KG1 (cell line): ENCODE data around the gene LY86.
"Not testable (repeated sequence)": the region's sequence is repeated elsewhere in the genome, so short reads cannot be mapped to it uniquely, and the experiment has no call there.

ENCODE experiments used
- DNase-seq: peaks from one replicate; lab custom pipeline; 2025; lab: John Stamatoyannopoulos, UW

The LY86 gene

GRCh38 chr6:6654599-6655575 is 66.4 kb downstream of the LY86 start:
- DNase-seq: peak; percentile 81

GRCh38 chr6:6655805-6656251 is 67.3 kb downstream of the LY86 start:
- no peak for DNase-seq

GRCh38 chr6:6656287-6656686 is 67.8 kb downstream of the LY86 start:
- DNase-seq: no peak

- DNase-seq: no peak
These were observed 68.7 kb downstream of the LY86 start for GRCh38 chr6:6657085-6657819.

DNA sequence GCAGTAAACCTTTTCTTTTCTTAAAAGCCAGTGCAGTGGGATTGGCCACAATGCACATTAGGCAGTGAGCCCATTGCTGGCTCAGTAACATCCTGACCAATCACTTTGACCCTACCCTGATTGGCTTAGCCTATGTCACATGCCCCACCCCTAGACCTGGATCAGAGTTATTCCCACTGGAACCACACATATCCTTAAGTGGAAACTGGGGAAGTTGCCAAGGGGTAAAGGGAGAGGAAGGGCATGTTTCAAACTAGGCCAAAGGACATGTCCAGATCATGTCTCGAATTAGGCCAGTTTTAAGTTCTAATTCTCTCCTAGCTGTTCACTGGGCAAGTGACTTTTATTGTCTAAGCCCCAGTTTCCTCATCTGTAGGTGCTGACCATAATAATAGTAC is 69.3 kb downstream of the LY86 start:
- DNase-seq: no peak

- peak; percentile 85 for DNase-seq
These were observed 71.2 kb downstream of the LY86 start for GRCh38 chr6:6659600-6660327.

DNA sequence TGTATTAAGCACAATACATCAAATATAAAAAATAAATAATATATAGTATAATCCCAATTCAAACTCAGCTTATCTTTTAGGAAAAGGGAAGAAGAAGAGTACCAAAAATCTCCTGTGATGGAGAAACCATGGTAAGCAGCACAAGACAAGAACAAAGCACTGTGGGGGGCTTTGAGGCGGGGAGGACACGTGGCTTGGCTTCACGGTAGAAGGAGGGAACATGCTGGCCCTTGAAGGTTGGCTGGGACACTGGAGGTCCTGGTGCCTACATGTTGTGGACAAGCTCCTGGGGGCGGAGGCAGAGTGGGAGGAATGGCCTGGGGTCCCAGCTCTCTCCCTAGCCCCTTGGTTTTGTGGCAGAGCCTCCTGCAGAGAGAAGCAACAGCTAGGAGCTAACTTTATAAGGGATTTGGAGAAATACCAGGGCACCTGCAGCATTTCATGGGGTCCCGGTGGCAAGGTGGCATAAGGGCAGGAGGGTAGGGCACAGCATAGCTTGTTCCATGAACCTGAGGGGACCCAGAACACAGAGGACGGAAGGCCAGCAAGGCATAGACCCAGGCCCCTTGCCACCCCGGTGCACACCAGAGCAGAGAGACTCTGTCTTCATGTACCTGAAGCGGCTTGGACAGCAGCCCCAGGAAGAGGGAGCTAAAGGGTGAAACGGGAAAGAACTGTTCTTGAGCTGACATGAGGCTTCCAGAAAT is 72.0 kb downstream of the LY86 start:
- DNase-seq: no peak

GRCh38 chr6:6661191-6661590 is 72.7 kb downstream of the LY86 start:
- no peak for DNase-seq

DNA sequence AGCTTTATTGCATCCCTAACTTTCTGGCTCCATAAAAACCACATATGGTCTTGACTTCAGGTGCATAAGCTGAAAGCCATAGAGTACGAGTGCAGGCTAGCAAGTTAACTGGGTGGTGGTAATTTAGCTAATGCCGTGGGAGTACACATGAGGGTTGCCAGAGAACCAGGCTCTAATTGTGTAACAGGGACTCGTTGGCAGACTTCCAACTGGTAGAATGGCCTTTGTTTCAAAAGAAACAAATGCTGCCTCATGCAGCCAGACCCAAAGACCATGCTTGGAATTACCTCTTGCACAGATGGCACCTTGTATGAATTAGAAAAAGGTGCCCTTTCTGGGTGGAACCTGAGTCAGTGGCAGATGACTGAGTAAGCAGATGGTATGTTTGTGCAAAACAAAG is 73.2 kb downstream of the LY86 start:
- peak; percentile 53 for DNase-seq

DNA sequence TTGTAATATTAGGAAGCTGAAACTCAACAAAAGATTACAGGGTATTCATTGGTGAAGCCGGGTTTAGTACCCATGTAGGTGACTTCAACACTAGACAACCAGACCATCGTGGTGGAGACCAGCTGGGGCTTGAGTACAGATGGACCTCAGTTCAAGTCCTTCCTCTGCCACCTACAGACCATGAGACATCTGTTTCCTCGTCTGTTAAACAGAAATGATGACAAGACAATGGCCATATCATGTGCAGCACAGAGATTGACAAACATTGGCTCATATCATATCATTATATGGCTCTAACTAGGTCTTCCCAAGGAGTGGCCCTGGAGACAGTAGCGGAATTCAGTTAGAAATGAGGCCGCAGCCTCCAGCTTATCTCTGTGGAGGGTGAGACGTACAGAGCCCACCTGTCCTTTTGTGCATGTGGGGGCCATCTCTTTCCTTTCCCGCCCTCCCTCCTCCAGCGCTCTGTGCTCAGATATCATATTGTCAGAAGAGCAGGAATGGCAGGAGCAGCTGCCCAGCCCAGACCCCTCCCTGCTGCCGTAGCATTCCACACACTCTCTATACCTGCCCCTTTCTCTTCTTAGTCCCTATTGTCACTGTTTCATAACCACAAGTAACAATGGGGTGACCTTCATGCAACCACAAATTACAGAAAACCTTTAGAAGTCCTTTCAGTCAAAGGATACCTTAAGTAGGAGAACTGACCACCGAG is 75.1 kb downstream of the LY86 start:
- DNase-seq: no peak

DNA sequence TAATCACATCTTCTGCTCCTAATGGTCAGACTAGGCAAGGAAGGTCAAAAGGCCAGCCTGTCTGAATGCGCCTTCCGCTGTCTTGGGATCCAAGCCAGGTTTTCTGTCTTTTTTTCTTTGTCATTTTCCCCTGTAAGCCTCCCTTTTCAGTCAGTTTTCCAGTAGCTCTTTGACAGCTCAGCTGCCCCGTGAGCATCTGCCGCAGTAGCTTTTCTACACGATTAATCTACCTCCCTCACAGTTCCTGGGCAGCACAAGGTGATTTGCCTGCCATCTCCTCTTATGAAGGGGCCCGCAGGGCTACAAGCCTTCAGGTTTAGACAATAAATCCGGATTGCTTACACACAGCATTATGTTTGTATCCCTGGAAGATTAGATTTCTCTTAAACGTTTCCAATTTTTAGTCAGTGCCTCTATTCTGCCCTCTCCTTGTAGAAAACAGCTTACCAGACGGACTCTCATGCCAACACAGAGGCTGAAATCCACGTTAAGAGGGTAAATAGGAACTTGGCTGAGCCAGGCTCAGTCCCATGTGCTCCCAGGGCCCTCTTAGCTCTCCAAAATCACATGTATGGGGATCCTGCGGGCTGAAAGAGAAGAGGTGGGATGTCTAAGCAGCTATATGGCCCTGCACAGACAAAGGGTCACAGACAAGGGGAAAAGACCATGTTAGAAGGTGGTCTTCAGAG is 77.2 kb downstream of the LY86 start:
- peak; percentile 29 for DNase-seq

- not testable (repeated sequence) for DNase-seq
These were observed 81.6 kb downstream of the LY86 start for GRCh38 chr6:6670150-6670549.

- no peak for DNase-seq
These were observed 86.4 kb downstream of the LY86 start for GRCh38 chr6:6674872-6675271.

DNA sequence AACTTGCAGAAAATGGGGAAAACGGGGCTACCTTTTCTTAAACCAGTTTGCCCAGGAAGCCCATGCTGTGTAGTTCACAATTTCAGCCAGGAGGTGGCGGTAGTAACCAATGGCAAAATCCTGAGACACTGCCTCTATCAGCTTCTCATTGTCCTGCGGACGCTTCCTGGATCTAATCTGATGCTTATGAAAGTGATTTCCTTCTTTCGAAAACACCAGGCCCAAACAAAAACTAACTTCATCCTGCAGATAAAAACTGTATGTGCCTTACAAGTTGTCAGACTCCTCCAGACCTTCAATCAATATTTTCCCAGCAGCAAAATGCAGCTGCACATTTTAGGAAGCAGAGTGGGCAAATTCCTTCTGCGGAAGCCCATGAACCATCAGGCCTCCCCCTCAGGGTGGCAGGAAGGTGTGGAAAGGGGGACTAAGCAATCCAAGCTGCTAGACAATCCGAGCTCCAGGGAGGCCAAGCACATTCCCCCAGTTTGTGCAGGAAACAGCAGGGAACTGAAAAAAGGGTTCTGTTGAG is 88.5 kb downstream of the LY86 start:
- peak; percentile 93 for DNase-seq

GRCh38 chr6:6678185-6678671 is 89.7 kb downstream of the LY86 start:
- DNase-seq: no peak

GRCh38 chr6:6678811-6679210 is 90.3 kb downstream of the LY86 start:
- DNase-seq: no peak

GRCh38 chr6:6679633-6680032 is 91.1 kb downstream of the LY86 start:
- DNase-seq: no peak

DNA sequence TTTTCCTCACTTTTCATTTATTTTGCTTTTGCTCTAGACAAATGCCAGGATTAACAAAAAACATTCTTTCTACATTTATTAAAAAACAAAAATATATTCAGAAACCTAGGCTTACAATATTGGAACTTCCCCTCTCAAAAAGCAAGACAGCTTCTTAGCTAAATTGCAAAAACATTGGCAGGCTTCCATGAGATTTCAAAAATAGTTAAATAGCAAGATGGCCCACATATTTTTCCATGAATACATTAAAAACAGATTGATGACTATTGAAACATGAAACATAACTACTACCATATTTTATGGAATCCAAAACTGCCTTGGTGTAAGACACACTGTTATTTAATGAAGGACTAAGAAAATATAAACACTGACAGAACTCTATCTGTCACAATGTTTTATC is 92.0 kb downstream of the LY86 start:
- no peak for DNase-seq

DNA sequence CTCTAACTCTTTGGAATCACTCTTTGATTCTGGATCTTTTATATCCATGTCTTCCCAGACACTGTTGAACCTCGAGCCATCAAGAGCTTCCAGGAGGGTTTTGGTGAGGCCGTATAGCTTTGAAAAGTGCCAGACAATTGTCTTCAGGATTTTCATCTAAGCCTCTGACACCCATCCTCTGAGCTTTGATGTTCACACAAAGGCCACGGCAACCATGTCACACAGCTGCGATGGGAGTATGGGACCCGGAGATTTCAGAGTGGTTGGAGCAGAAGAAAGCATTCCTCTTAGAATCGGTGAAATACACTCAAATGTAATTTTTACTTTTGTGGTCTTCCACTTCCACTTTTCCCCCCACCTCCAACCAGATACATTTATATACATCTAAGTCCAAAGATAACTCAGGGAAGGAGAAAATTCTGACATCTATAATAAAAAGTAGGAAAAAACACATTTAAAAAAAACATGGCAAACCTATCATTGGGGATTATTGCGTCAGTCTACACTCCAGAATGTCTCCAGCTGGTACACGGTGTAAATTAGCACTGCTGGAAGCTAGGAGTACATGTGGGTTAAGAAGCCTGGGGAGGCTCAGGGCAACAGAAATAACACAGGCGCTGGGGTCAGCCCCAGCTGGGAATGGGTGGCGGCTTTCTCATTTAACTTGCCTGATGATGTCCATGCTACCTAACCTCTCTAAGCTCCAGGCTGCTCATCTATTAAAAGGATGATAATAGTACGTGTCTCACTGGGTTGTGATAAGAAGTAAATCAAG is 92.7 kb downstream of the LY86 start:
- DNase-seq: no peak
